Loucy (cell line): ENCODE results near the gene DZIP1L.

Source experiments
- H2AFZ ChIP-seq: fragments of 200-600 bp; sonication (generic); 2 replicates; pipeline ENCODE4 v1.6.0; 2016; ENCODE audit warnings: antibody characterized with exemption, mild to moderate bottlenecking, low read length, moderate library complexity
- H3F3A ChIP-seq: fragments of 200-600 bp; 2 replicates; pipeline ENCODE4 v1.6.0; 2016; ENCODE audit warnings: antibody characterized with exemption, low read depth, mild to moderate bottlenecking
- H3K27me3 ChIP-seq: fragments of 200-600 bp; sonication (generic); 2 replicates; pipeline ENCODE4 v1.6.1; 2014; ENCODE audit warnings: low read length, mild to moderate bottlenecking; ENCODE audit not compliant: insufficient read depth, poor library complexity, severe bottlenecking
- H3K36me3 ChIP-seq: fragments of 200-600 bp; sonication (generic); 2 replicates; pipeline ENCODE4 v1.6.1; 2016; ENCODE audit warnings: low read length; ENCODE audit not compliant: insufficient read depth
- H3K4me1 ChIP-seq: fragments of 200-600 bp; sonication (generic); 2 replicates; pipeline ENCODE4 v1.5.1; 2014; ENCODE audit warnings: low read length, mild to moderate bottlenecking; ENCODE audit not compliant: insufficient read depth, poor library complexity, severe bottlenecking
- H3K4me2 ChIP-seq: fragments of 200-600 bp; sonication (generic); 2 replicates; pipeline ENCODE4 v1.6.0; 2014; ENCODE audit warnings: antibody characterized with exemption, low read length, low read depth, mild to moderate bottlenecking; ENCODE audit not compliant: poor library complexity, severe bottlenecking
- H3K4me3 ChIP-seq: fragments of 200-600 bp; sonication (generic); 2 replicates; pipeline ENCODE4 v1.5.1; 2014; ENCODE audit warnings: low read length, mild to moderate bottlenecking, mixed read lengths; ENCODE audit not compliant: poor library complexity, severe bottlenecking
- H3K79me2 ChIP-seq: fragments of 200-600 bp; sonication (generic); 2 replicates; pipeline ENCODE4 v1.6.1; 2014; ENCODE audit warnings: low read length; ENCODE audit not compliant: insufficient read depth
- H3K9ac ChIP-seq: fragments of 200-600 bp; sonication (generic); 2 replicates; pipeline ENCODE4 v1.6.0; 2014; ENCODE audit warnings: mild to moderate bottlenecking, low read depth, low read length, moderate library complexity; ENCODE audit not compliant: poor library complexity, severe bottlenecking
- H3K9me2 ChIP-seq: fragments of 200-600 bp; sonication (generic); replicated peaks from 2 replicates; pipeline ENCODE4 v1.6.1; 2016; ENCODE audit warnings: low read depth, low read length, mixed read lengths
- H3K9me3 ChIP-seq: fragments of 200-600 bp; sonication (generic); 2 replicates; pipeline ENCODE4 v1.6.1; 2014; ENCODE audit warnings: mild to moderate bottlenecking, antibody characterized with exemption, low read length, low read depth; ENCODE audit not compliant: insufficient read depth
- H4K20me1 ChIP-seq: fragments of 200-600 bp; sonication (generic); 2 replicates; pipeline ENCODE4 v1.6.0; 2014; ENCODE audit warnings: antibody characterized with exemption, low read length, mild to moderate bottlenecking; ENCODE audit not compliant: insufficient read depth, poor library complexity, severe bottlenecking
- EZH2phosphoT487 ChIP-seq: fragments of 200-600 bp; IDR thresholded peaks from 2 replicates; pipeline ENCODE4 v1.6.1; 2018; ENCODE audit warnings: antibody characterized with exemption, mild to moderate bottlenecking, moderate library complexity, borderline replicate concordance
- TF ChIP-seq, protein P1 (sequence below): fragments of 200-600 bp; sonication (generic); conservative IDR thresholded peaks from 2 replicates; pipeline ENCODE4 v1.5.1; 2014; ENCODE audit warnings: mild to moderate bottlenecking, antibody characterized with exemption, low read length

DZIP1L gene

DNA sequence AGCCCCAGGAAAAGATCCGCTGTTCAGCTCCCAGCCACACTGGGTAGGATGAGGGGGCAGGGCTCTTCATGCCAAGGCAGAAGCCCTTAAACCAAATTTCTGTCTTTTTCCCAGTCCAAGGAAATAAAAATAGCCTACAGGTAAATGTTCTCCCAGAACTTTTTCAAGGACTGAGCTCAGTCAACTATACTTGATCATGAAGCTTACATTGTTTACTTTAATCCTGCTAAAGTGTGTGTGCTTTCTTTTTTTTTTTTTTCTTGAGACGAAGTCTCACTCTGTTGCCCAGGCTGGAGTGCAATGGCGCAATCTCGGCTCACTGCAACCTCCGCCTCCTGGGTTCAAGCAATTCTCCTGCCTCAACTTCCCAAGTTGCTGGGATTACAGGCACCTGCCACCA, 87.6 kb downstream of the DZIP1L start:
- Histone ChIP-seq H3K27me3 (no peaks in the 10 kb centered on the region), H3K79me2 (no peaks in the 10 kb centered on the region), H3F3A (no peaks in the 10 kb centered on the region), H3K4me1 (no peaks in the 10 kb centered on the region), H3K36me3 (no peaks in the 10 kb centered on the region), H2AFZ (no peak overlapping the region), H3K9me3 (no peaks in the 10 kb centered on the region), H3K9ac (no peak overlapping the region), H3K4me2 (no peak overlapping the region), H3K4me3 (no peak overlapping the region), H3K9me2 (no peaks in the 10 kb centered on the region), H4K20me1 (no peaks in the 10 kb centered on the region)
- TF ChIP-seq EZH2phosphoT487, result no peak
- TF ChIP-seq, protein P1, sequence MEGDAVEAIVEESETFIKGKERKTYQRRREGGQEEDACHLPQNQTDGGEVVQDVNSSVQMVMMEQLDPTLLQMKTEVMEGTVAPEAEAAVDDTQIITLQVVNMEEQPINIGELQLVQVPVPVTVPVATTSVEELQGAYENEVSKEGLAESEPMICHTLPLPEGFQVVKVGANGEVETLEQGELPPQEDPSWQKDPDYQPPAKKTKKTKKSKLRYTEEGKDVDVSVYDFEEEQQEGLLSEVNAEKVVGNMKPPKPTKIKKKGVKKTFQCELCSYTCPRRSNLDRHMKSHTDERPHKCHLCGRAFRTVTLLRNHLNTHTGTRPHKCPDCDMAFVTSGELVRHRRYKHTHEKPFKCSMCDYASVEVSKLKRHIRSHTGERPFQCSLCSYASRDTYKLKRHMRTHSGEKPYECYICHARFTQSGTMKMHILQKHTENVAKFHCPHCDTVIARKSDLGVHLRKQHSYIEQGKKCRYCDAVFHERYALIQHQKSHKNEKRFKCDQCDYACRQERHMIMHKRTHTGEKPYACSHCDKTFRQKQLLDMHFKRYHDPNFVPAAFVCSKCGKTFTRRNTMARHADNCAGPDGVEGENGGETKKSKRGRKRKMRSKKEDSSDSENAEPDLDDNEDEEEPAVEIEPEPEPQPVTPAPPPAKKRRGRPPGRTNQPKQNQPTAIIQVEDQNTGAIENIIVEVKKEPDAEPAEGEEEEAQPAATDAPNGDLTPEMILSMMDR, result no peak

GRCh38 chr3:138025553-138025952, 89.9 kb downstream of the DZIP1L start:
- no peak overlapping the region for H3K4me3 ChIP-seq
- no peak overlapping the region for H3K4me2 ChIP-seq
- no peaks in the 10 kb centered on the region for H3F3A ChIP-seq
- no peaks in the 10 kb centered on the region for H3K79me2 ChIP-seq
- no peaks in the 10 kb centered on the region for H3K4me1 ChIP-seq
- TF ChIP-seq, protein P1, result no peak
- TF ChIP-seq EZH2phosphoT487, result no peak
- no peak overlapping the region for H3K9ac ChIP-seq
- no peaks in the 10 kb centered on the region for H4K20me1 ChIP-seq
- no peaks in the 10 kb centered on the region for H3K9me2 ChIP-seq
- no peak overlapping the region for H2AFZ ChIP-seq
- no peaks in the 10 kb centered on the region for H3K27me3 ChIP-seq
- no peaks in the 10 kb centered on the region for H3K36me3 ChIP-seq
- no peaks in the 10 kb centered on the region for H3K9me3 ChIP-seq

GRCh38 chr3:138023754-138024153, 91.7 kb downstream of the DZIP1L start:
- Histone ChIP-seq H3K4me2 (no peak overlapping the region), H3F3A (no peaks in the 10 kb centered on the region), H3K36me3 (no peaks in the 10 kb centered on the region), H3K9me3 (no peaks in the 10 kb centered on the region), H3K4me1 (no peaks in the 10 kb centered on the region), H4K20me1 (no peaks in the 10 kb centered on the region), H2AFZ (no peak overlapping the region), H3K79me2 (no peaks in the 10 kb centered on the region), H3K9ac (no peak overlapping the region), H3K4me3 (no peak overlapping the region), H3K27me3 (no peaks in the 10 kb centered on the region), H3K9me2 (no peaks in the 10 kb centered on the region)
- TF ChIP-seq, protein P1, result no peak
- TF ChIP-seq EZH2phosphoT487, result no peak
